Memory B cell (primary cell): Measurements from ENCODE around the gene WDR37.

Experiments
- ATAC-seq: fragments of 150-1000 bp; cut with Tn5 transposase; 2 replicates; pipeline ENCODE4 v1.10.0; 2021; ENCODE audit warnings: low read depth, mild to moderate bottlenecking, moderate library complexity
- DNase-seq, 2 donors: peaks; one replicate each; pipeline ENCODE4 v3.0.0; 2022; ENCODE audit warnings: low spot score in 2 of 2
- H3K27ac Mint-ChIP-seq: one replicate; pipeline ENCODE4 v1.8.0; 2022; ENCODE audit warnings: mild to moderate bottlenecking, moderate library complexity, mixed read lengths
- H3K27me3 Mint-ChIP-seq: one replicate; pipeline ENCODE4 v1.8.0; 2022; ENCODE audit warnings: mixed read lengths
- H3K36me3 Mint-ChIP-seq: one replicate; pipeline ENCODE4 v1.8.0; 2022; ENCODE audit warnings: mild to moderate bottlenecking, mixed read lengths
- H3K4me1 Mint-ChIP-seq: one replicate; pipeline ENCODE4 v1.8.0; 2022; ENCODE audit warnings: mixed read lengths
- H3K4me3 Mint-ChIP-seq: one replicate; pipeline ENCODE4 v1.8.0; 2022; ENCODE audit warnings: mild to moderate bottlenecking, moderate library complexity, mixed read lengths
- H3K9me3 Mint-ChIP-seq: one replicate; pipeline ENCODE4 v1.8.0; 2022; ENCODE audit warnings: mixed read lengths

The WDR37 gene

GRCh38 chr10:1124796-1125195 lies 68.6 kb downstream of the WDR37 start:
- ATAC-seq (no peak), DNase-seq (no peak)
- Mint-ChIP-seq H3K27me3 (no peaks in the 10 kb centered on the region), H3K36me3 (peaks cover 53% of the 10 kb centered on the region), H3K9me3 (no peaks in the 10 kb centered on the region), H3K4me1 (peaks cover 4% of the 10 kb centered on the region), H3K27ac (no peak overlapping the region), H3K4me3 (no peak overlapping the region)

- Mint-ChIP-seq H3K4me1 (peaks cover 4% of the 10 kb centered on the region), H3K4me3 (no peak overlapping the region), H3K36me3 (peaks cover 58% of the 10 kb centered on the region), H3K27me3 (no peaks in the 10 kb centered on the region), H3K9me3 (no peaks in the 10 kb centered on the region), H3K27ac (no peak overlapping the region)
- DNase-seq (no peak), ATAC-seq (no peak)
These were observed 70.3 kb downstream of the WDR37 start for GRCh38 chr10:1126461-1126860.

GRCh38 chr10:1127629-1128028 lies 71.4 kb downstream of the WDR37 start:
- H3K27ac Mint-ChIP-seq: no peak overlapping the region
- DNase-seq: no peak
- no peak overlapping the region for H3K4me3 Mint-ChIP-seq
- no peak for ATAC-seq
- H3K36me3 Mint-ChIP-seq: peaks cover 55% of the 10 kb centered on the region
- H3K9me3 Mint-ChIP-seq: no peaks in the 10 kb centered on the region
- H3K27me3 Mint-ChIP-seq: no peaks in the 10 kb centered on the region
- H3K4me1 Mint-ChIP-seq: peaks cover 4% of the 10 kb centered on the region

- DNase-seq: no peak
- H3K27ac Mint-ChIP-seq: no peak overlapping the region
- ATAC-seq: no peak
- H3K4me3 Mint-ChIP-seq: no peak overlapping the region
- H3K4me1 Mint-ChIP-seq: peaks cover 4% of the 10 kb centered on the region
- no peaks in the 10 kb centered on the region for H3K9me3 Mint-ChIP-seq
- H3K27me3 Mint-ChIP-seq: no peaks in the 10 kb centered on the region
- H3K36me3 Mint-ChIP-seq: peaks cover 55% of the 10 kb centered on the region
These were observed 71.9 kb downstream of the WDR37 start for GRCh38 chr10:1128115-1128514.

GRCh38 chr10:1128649-1129048 lies 72.5 kb downstream of the WDR37 start:
- Mint-ChIP-seq H3K36me3 (peaks cover 50% of the 10 kb centered on the region), H3K9me3 (no peaks in the 10 kb centered on the region)
- DNase-seq: no peak

GRCh38 chr10:1130226-1130625 lies 74.0 kb downstream of the WDR37 start:
- peaks cover 37% of the 10 kb centered on the region for H3K36me3 Mint-ChIP-seq
- H3K4me3 Mint-ChIP-seq: no peak overlapping the region
- DNase-seq (no peak), ATAC-seq (no peak)
- no peaks in the 10 kb centered on the region for H3K27me3 Mint-ChIP-seq
- H3K27ac Mint-ChIP-seq: no peak overlapping the region
- no peaks in the 10 kb centered on the region for H3K4me1 Mint-ChIP-seq
- no peaks in the 10 kb centered on the region for H3K9me3 Mint-ChIP-seq

More at GRCh38 chr10:1128649-1129048, 72.5 kb downstream of the WDR37 start:
- Mint-ChIP-seq H3K27me3 (no peaks in the 10 kb centered on the region), H3K4me1 (no peaks in the 10 kb centered on the region), H3K27ac (no peak overlapping the region), H3K4me3 (no peak overlapping the region)
- no peak for ATAC-seq

- no peak for ATAC-seq
- Mint-ChIP-seq H3K27me3 (no peaks in the 10 kb centered on the region), H3K4me1 (no peaks in the 10 kb centered on the region), H3K9me3 (no peaks in the 10 kb centered on the region), H3K4me3 (no peak overlapping the region), H3K36me3 (peaks cover 33% of the 10 kb centered on the region), H3K27ac (no peak overlapping the region)
- DNase-seq: no peak
These were observed 75.0 kb downstream of the WDR37 start for GRCh38 chr10:1130995-1131790.

- H3K4me1 Mint-ChIP-seq: no peaks in the 10 kb centered on the region
- no peak for DNase-seq
- H3K36me3 Mint-ChIP-seq: peaks cover 29% of the 10 kb centered on the region
- no peaks in the 10 kb centered on the region for H3K27me3 Mint-ChIP-seq
- no peak overlapping the region for H3K4me3 Mint-ChIP-seq
- H3K9me3 Mint-ChIP-seq: no peaks in the 10 kb centered on the region
- ATAC-seq: no peak
- no peak overlapping the region for H3K27ac Mint-ChIP-seq
These were observed 76.4 kb downstream of the WDR37 start for GRCh38 chr10:1132584-1132983.

- peaks cover 5% of the 10 kb centered on the region for H3K9me3 Mint-ChIP-seq
- no peaks in the 10 kb centered on the region for H3K4me1 Mint-ChIP-seq
- H3K27me3 Mint-ChIP-seq: no peaks in the 10 kb centered on the region
- H3K27ac Mint-ChIP-seq: peak overlapping the region; percentile 29
- DNase-seq (no peak), ATAC-seq (no peak)
- H3K36me3 Mint-ChIP-seq: peaks cover 27% of the 10 kb centered on the region
- no peak overlapping the region for H3K4me3 Mint-ChIP-seq
These were observed 77.4 kb downstream of the WDR37 start for GRCh38 chr10:1133495-1134045.

- no peak for DNase-seq
- no peak for ATAC-seq
- H3K27me3 Mint-ChIP-seq: no peaks in the 10 kb centered on the region
- H3K4me3 Mint-ChIP-seq: no peak overlapping the region
- peaks cover 24% of the 10 kb centered on the region for H3K36me3 Mint-ChIP-seq
- H3K4me1 Mint-ChIP-seq: no peaks in the 10 kb centered on the region
- peak overlapping the region; percentile 29 for H3K27ac Mint-ChIP-seq
- H3K9me3 Mint-ChIP-seq: peaks cover 9% of the 10 kb centered on the region
These were observed 78.0 kb downstream of the WDR37 start for GRCh38 chr10:1134156-1134555.

GRCh38 chr10:1136268-1136667 lies 80.1 kb downstream of the WDR37 start:
- no peaks in the 10 kb centered on the region for H3K4me1 Mint-ChIP-seq
- H3K27ac Mint-ChIP-seq: no peak overlapping the region
- peaks cover 3% of the 10 kb centered on the region for H3K27me3 Mint-ChIP-seq
- DNase-seq (no peak), ATAC-seq (no peak)
- peaks cover 17% of the 10 kb centered on the region for H3K9me3 Mint-ChIP-seq
- H3K36me3 Mint-ChIP-seq: peaks cover 12% of the 10 kb centered on the region
- H3K4me3 Mint-ChIP-seq: no peak overlapping the region

- Mint-ChIP-seq H3K4me3 (no peak overlapping the region), H3K36me3 (peaks cover 7% of the 10 kb centered on the region), H3K27me3 (peaks cover 5% of the 10 kb centered on the region), H3K27ac (no peak overlapping the region), H3K9me3 (peaks cover 17% of the 10 kb centered on the region), H3K4me1 (no peaks in the 10 kb centered on the region)
- ATAC-seq (no peak), DNase-seq (no peak)
These were observed 81.4 kb downstream of the WDR37 start for GRCh38 chr10:1137499-1138163.

GRCh38 chr10:1138529-1138928 lies 82.3 kb downstream of the WDR37 start:
- Mint-ChIP-seq H3K4me3 (no peak overlapping the region), H3K9me3 (peaks cover 17% of the 10 kb centered on the region), H3K4me1 (no peaks in the 10 kb centered on the region), H3K27me3 (peaks cover 6% of the 10 kb centered on the region), H3K27ac (no peak overlapping the region), H3K36me3 (peaks cover 4% of the 10 kb centered on the region)
- DNase-seq (no peak), ATAC-seq (no peak)

- DNase-seq: no peak
- Mint-ChIP-seq H3K27ac (no peak overlapping the region), H3K4me3 (no peak overlapping the region), H3K27me3 (peaks cover 11% of the 10 kb centered on the region), H3K36me3 (peaks cover 6% of the 10 kb centered on the region), H3K9me3 (peaks cover 25% of the 10 kb centered on the region), H3K4me1 (no peaks in the 10 kb centered on the region)
- ATAC-seq: no peak
These were observed 85.1 kb downstream of the WDR37 start for GRCh38 chr10:1141261-1141660.
